CD4-positive, alpha-beta T cell treated with Interleukin-15 for 1 hour (primary cell): ENCODE measurements around the gene METTL24.
"Not testable (repeated sequence)": the region's sequence is repeated elsewhere in the genome, so short reads cannot be mapped to it uniquely, and the experiment has no call there.

ENCODE experiments used
- DNase-seq: peaks from one replicate; pipeline ENCODE4 v3.0.0-alpha.2; 2020

METTL24 gene

GRCh38 chr6:110359556-110359955 is 1.4 kb upstream of the METTL24 start:
- no peak for DNase-seq

- DNase-seq = no peak
Observed at GRCh38 chr6:110358553-110359160, 508 bp upstream of the METTL24 start.

GRCh38 chr6:110357298-110357663 is 868 bp downstream of the METTL24 start:
- DNase-seq = no peak

- no peak for DNase-seq
Observed at GRCh38 chr6:110356778-110357177, 1.4 kb downstream of the METTL24 start.

GRCh38 chr6:110355727-110356126 is 2.4 kb downstream of the METTL24 start:
- no peak for DNase-seq

- no peak for DNase-seq
Observed at GRCh38 chr6:110355022-110355421, 3.1 kb downstream of the METTL24 start.

GRCh38 chr6:110354153-110354552 is 4.0 kb downstream of the METTL24 start:
- DNase-seq = no peak

- no peak for DNase-seq
Observed at GRCh38 chr6:110353457-110354001, 4.6 kb downstream of the METTL24 start.

GRCh38 chr6:110352563-110353262 is 5.4 kb downstream of the METTL24 start:
- no peak for DNase-seq

- DNase-seq = no peak
Observed at GRCh38 chr6:110351986-110352385, 6.2 kb downstream of the METTL24 start.

GRCh38 chr6:110351546-110351945 is 6.6 kb downstream of the METTL24 start:
- no peak for DNase-seq

GRCh38 chr6:110350593-110350992 is 7.6 kb downstream of the METTL24 start:
- DNase-seq = not testable (repeated sequence)

- no peak for DNase-seq
Observed at GRCh38 chr6:110348961-110349690, 9.0 kb downstream of the METTL24 start.

GRCh38 chr6:110345025-110345424 is 13.1 kb downstream of the METTL24 start:
- DNase-seq = no peak

GRCh38 chr6:110342759-110343158 is 15.4 kb downstream of the METTL24 start:
- DNase-seq = no peak

GRCh38 chr6:110341663-110342596 is 16.2 kb downstream of the METTL24 start:
- no peak for DNase-seq

GRCh38 chr6:110341067-110341466 is 17.1 kb downstream of the METTL24 start:
- DNase-seq = no peak

- DNase-seq = no peak
Observed at GRCh38 chr6:110340392-110340965, 17.7 kb downstream of the METTL24 start.

- DNase-seq = no peak
Observed at GRCh38 chr6:110338820-110339470, 19.2 kb downstream of the METTL24 start.

- DNase-seq = no peak
Observed at GRCh38 chr6:110337486-110337885, 20.7 kb downstream of the METTL24 start.

- DNase-seq = no peak
Observed at GRCh38 chr6:110334423-110335180, 23.5 kb downstream of the METTL24 start.
